Fibroblast of skin of abdomen (primary cell): Measurements from ENCODE around the gene EGR4.
"Not testable (repeated sequence)": the region's sequence is repeated elsewhere in the genome, so short reads cannot be mapped to it uniquely, and the experiment has no call there.

Experiments
- DNase-seq: peaks from one replicate; pipeline ENCODE4 v3.0.0-alpha.2; 2013

The EGR4 gene

DNA sequence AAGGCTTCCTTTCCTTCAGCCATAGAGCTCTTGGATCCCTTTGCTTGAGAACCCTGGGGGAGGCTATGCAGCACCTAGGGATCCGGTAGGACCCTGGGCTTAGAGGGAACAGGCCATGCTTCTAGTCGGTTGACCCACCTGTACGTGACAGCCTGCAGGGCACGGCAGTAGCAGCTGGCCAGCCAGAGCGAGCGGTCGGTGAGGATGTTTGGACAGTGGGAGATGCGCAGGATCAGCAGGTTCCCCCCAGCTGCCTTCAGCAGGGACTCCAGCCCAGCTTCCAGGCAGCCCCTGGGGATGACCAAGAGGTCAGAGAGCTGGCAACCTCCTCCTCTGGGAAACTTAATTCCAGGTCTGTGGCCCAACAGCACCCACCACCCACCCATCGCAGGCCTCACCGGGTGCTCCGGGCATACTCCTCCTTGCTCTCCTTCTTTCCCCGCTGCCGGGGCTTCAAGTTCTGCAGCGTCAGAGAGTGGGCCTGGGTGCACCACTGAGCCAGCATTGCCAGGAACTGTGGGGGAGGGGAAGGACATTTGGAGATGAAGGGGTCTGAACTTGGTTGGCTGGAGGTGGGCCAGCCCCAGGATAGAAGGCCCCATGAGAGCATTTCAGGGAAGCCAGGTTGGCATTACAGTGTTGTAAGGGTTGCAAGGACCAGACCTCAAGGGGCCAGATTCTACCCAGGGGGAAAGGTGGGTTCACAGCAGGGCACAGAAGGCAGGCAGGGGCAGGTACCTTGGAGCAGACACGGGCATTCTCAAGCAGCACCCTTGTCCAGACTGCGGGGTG is 29.6 kb downstream of the EGR4 start:
- DNase-seq = no peak

DNA sequence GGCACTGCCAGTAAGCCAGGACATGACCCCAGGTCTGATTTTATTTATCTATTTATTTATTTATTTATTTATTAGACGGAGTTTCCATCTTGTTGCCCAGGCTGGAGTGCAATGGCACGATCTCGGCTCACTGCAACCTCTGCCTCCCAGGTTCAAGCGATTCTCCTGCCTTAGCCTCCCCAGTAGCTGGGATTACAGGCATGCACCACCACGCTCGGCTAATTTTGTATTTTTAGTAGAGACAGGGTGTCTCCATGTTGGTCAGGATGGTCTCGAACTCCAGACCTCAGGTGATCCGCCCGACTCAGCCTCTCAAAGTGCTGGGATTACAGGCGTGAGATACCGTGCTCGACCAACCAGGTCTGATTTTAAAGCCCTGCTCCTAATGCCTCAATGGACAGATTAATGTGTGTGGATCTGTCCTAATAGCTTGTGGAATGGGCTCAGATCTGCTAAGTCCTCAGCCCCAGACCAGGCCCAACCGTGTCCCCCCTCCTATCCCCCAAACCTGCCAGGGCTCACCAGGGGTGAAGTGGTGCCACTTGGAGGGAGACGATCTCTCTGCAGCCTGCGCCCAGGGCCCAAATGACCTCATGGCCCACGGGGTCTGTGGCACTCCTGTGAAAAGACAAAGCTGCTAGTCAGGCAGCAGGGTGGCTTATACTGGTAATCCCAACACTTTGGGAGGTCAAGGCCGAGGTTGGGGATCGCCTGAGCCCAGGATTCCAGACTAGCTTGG is 30.5 kb downstream of the EGR4 start:
- not testable (repeated sequence) for DNase-seq

DNA sequence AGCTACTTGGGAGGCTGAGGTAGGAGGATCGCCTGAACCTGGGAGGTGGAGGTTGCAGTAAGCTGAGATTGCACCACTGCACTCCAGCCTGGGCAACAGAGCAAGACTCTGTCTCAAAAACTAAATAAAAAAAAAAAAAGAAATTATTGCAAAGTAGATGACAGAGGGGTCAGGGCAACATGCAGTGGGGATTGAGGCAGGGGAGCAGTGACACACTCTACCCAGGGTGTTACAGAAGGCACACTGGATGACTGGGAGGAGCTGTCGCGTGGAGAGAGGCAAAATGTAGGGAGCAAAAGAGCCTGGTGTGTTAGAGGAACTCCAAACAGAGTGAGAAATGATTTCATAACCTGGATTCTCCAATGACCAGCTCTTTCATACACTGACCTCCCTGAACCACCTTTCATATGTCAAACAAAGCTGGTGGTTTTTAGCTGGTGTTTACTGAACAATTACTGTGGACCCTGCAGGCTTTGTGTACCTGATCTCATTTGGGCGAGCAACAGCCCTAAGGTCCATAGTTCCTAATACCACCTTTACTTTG is 31.2 kb downstream of the EGR4 start:
- no peak for DNase-seq

DNA sequence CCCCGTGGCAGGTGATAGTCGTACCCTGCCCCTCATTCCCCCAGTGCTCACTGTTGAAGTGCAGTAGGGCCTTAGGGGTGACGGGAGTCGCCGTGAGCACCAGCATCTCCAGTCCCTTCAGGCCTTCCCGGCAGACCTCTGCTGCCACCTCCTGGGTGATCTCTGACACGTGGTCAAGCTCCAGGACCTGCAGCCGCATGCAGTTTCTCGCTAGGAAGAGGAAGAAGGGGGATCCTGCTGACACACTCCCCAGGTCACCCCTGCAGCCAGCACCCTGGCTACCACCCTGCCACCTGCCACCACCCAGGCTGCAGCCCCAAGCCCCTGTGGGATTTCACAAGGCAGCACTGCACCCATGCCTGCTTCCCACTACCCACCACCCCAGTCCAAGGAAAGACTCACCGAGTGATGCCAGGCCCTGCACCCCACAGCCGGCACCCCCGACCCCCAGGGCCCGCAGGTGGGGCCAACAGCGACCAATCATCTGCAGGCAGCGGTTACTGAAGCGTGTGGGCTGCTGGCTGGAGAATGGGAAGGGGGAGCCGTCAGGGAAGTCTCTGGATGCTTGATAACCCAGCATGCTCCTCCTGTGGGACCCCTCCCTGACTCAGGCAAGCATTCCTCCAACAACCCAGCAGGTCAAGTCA is 32.9 kb downstream of the EGR4 start:
- no peak for DNase-seq

DNA sequence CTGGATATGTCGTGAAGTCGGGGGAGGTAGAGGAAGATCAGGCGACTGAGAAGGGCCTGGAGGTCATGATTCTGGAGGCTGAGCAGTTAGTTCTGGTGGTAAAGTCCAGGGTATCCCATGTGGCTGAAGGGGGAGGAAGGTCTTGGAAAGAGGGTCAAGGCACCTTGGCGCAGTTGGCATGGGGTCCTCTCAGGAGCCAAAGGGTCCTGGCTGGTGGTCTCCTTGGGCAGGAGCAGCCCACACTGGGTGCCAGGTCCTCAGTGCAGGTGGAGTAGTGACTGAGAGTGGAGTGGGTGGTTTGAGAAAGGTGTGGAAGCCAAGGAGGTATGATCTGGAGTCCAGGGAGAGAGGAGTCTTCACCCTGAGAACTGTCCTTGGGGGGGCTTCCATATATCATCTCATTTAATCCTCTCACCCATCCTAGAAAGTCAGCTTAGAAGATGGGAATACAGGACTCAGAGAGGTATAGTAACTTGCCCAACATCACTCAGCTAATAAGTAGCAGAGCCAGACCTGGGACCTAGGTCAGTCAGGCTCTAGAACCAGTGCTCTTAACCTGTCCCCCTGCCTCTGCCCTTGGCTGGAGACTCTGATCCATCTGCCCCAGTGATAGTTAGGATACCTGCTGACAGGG is 33.5 kb downstream of the EGR4 start:
- DNase-seq = no peak

DNA sequence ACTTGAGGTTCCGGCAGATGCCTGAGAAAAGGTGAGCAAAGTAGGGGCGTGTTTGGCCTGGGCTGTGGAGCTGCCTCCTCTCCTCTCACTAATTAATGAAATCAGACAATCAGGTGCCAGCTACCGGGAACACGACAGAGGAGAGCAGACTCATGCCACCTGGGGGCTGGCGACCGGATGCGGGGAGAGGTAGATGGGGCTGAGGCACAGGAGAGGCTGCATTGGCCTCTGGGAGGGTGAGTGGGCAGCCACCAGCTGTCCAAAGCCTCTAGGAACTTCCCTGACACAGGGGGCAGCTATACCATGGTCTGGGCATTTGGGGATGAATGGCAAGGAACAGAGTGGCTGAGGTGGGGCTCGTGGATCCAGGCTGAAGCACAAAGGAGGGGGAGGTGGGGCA is 34.1 kb downstream of the EGR4 start:
- DNase-seq = no peak

DNA sequence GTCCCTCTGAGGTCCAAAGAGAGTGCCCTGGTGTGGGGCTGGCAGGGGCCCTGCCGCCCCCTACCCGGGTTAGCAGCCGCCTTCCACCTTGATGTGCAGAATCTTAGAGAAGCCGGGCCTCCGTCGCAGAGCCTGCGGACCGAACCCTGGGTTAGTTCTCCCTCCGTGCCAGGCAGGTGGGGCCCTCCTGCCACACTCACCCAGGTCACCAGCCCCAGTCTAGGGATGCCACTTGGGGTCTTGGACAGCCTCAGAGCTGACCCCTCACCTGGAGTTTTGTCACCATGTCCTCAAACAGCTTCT is 34.5 kb downstream of the EGR4 start:
- no peak for DNase-seq

DNA sequence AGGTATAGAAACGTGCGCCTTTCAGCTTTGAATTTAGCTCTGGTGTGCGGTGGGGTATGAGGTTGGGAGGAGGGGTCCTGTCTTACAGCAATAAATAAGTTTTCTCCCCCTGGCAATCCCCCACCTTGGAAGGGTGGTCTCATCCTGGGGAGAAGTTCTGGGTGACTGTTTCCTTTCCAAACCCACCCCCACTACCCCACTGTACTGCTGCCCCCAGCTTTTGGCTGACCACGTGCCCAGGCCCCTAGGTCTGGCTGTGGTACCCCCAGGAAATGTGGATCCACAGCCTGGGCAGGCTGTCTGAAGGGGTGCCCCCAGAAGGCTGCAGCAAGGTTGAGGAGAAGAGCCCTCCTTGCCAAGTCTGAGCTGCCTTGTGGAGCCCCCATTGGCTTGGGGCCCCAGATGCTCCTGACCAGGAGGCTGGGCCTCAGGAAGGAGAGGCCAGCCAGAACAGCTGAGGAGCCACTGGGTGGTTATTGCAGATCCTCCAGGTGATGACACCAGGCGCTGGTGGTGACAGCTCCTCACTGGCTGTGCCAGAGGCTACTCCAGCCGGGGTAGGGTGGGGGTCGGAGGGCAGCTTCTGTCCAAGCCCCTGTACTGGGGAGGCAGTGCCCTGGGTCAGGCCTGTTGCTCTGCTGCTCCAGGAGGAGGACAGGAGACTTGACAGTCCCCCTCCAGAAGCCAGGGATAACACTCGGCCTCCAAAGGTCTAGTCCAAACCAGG is 35.0 kb downstream of the EGR4 start:
- DNase-seq = no peak

DNA sequence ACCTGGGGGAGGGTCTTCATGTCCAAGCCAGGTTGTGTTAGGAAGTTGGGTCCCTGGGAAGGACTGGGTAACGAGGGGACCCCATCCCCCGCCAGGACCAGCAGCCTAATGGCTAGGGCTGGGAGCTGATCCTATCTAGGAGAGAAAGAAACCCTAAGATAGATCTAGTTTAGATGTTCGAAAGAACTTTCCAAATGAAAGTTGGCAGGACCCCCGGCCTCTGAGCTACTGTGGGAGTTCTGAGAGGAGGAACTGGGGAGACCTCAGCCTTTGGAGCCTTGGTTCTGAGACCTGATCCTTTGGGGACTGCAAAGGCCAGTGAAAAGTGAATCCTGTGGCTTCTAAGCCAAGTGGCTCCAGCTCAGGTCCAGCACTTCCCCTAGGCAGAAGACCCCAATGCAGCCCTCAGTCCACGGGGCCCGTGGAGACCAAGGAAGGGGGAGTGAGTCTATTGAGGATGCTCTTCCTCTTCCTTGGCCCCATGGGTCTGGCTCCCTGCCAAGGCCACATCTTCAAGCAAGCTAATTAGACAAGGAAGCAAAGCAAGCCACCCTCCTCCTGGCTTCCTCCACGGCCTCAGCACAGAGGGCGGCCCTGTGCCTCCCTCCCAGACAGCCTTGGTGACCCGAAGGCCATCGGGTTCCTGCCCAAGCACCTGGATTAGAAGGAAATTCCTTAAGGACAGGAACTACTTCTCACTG is 35.8 kb downstream of the EGR4 start:
- no peak for DNase-seq

DNA sequence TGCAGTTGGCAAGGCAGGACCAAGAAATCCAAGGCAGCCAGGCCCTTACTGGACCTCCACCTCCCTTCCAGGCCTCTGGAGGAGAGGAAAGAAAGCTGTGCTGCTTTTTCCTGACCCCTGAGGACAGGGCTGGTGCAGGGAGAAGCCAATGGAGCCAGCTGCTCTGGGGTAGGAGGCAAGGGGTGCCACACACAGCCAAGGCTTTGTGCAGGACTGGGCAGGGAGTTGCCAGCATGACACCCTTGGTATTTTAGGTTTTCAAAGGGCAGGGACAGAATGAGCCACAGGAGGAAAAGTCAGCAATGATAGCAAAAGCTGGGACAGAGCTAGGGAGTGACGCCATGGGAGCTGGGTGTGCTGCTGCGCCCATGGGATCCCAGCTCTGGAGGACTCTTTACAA is 36.3 kb downstream of the EGR4 start:
- no peak for DNase-seq

DNA sequence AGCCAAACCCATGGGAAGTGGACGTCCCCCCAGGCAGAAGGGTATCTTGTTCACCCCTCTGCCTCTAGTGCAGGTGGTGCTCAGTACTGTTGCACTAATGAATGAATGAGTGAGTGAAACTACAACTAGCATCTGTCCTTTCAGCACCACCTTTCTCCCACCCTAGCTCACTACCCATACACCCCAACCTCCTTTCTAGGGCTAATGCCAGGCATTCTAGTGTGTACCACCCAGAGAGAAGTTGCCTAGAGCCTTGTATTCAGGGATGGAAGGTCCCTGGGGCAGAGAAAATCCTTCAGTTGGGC is 36.8 kb downstream of the EGR4 start:
- no peak for DNase-seq

DNA sequence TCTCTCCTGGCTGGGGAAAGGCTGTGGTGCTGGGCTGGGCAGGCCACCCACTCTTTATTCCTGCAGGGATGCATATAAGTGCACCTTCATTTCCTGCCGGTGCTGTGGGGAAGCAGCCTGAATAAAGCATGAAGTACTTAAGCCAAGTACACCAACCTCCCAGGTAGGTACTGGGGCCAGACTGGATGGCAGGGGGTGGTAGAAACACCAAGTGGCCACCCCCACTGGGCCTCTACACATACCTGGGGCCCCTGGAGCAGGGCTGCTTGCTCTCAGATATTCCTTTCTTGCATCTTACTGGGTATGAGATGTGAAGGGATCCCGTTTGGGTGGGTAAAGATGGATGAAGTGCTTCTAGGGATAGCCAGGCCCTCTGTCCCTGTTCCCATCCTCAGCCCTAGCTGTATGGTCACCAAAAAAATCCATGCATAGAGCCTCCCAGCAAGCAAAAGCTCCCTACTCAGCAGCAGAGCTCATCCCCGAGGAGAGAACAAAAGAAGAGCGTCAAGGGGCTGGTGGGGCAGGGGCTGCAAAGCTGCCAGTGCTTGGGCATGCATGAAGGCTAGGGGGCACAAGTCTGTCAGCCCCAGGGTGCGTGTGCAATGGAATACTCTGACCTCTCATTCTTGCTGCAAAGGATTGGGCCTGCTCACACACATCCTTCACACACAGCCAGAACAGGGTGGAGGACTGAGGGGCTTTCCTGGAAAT is 37.3 kb downstream of the EGR4 start:
- DNase-seq = no peak

DNA sequence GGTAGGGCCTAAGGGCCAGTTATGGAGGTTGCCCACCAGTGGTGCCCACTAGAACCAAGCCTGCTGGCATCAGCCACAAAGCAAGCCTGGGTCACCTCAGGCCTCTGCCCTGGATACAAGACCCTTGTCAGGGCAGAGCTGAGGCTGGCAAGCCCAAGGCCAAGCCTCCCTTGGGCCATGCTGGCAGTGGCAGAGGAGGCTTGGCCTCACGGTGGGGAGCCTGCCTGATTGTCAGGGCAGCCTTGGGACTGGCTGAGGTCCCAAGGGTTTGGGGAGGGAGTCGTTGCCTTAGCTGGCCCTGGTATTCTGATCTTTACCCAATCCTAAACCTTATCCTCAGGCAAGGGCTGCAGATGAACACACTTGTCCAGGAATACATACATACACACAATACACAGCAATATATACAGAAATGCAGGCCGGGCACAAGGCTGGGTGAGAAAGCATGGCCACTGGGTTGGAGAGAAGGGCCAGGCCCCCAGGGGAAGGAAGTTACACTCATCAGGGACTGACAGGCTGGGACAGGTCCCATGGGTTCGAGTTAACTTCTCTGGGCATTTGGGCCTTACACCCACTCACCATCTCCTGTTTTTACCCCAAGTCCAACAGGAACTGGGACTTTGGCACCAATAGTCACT is 38.2 kb downstream of the EGR4 start:
- no peak for DNase-seq

DNA sequence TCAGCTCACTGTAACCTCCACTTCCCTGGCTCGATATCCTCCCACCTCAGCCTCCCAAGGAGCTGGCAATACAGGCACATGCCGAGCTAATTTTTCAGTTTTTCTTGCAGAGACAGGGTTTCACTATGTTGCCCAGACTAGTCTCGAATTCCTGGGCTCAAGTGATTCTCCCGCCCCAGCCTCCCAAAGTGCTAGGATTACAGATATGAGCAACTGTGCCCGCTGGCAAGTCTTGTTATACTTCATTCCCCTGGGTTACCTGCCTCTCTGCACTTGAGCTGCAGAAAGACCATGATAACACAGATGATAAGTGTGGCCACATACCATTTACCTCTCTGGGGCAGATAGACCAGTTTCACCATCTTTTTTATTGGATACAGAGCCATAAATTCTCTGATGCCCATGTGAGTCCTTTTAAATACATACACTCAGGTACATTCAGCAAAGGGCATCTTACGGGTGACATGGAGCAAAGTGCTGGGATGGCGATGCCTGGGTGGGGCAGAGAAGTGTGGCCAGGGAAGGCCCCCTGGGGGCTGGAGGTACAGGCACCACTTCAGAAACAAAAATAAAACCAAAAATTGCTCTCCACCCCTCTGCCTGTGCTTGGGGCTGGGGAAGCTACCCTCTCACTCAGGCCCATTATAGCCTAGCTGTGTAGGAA is 38.9 kb downstream of the EGR4 start:
- no peak for DNase-seq

DNA sequence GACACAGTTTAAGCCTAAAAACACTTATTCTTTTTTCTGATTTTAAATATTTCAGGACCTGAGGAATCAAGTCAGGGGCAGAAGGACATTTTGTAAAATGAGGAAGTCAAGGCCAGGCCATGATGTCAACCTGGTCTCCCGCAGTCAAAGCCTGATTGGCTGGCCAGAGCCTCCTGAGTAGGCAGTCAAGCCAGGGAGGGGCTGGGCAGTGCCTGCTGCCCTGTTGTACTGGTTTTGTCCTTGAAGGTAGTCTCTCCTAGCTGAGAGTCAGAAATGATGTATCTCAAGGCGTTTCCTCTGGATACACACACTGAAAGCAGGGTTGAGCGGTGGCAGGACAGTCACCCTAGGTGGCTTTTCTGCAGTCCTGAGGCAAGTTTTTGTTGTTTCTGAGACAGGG is 39.4 kb downstream of the EGR4 start:
- DNase-seq = no peak

DNA sequence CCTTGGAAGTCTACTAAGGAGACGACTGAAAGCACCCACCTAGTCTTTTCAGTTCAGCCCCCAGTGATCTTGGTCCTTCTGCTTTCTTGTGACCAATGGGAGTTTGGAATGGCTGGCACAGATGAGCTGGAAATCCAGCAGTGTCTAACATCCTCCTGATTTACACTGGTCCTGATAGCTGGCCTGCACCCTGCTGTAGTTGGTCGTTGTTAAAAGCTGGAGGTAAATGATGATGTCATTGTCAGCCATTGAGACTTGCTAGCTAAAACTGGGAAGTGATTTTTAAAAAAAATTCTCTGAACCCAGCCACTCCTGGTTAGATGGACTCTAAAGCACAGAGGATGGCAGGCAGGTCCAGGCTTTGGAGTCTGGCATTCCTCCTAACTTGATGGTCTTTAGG is 39.9 kb downstream of the EGR4 start:
- no peak for DNase-seq

DNA sequence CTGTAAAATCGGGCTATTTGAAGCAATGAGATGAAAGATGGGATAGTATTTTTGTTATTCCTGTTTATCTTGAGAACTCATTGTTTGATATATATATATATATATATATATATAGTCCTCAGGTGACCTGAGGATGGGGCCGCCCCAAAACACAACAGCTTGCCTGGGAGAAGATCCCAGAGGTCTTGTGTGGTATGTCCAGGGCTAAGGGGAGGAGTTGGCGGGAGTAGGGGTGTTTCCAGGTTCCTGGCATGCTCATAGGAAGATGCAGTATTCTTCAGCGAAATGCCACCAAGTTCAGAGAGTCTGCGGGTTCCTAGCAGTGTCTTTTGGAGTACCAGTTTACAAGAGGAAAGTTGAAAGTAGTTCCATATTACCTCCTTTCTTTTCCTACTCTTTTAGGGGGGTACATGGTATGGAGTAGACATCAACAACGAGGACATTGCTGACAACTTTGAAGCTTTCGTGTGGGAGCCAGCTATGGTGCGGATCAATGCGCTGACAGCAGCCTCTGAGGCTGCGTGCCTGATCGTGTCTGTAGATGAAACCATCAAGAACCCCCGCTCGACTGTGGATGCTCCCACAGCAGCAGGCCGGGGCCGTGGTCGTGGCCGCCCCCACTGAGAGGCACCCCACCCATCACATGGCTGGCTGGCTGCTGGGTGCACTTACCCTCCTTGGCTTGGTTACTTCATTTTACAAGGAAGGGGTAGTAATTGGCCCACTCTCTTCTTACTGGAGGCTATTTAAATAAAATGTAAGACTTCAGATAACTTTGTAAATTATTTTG is 40.9 kb downstream of the EGR4 start:
- DNase-seq = no peak

DNA sequence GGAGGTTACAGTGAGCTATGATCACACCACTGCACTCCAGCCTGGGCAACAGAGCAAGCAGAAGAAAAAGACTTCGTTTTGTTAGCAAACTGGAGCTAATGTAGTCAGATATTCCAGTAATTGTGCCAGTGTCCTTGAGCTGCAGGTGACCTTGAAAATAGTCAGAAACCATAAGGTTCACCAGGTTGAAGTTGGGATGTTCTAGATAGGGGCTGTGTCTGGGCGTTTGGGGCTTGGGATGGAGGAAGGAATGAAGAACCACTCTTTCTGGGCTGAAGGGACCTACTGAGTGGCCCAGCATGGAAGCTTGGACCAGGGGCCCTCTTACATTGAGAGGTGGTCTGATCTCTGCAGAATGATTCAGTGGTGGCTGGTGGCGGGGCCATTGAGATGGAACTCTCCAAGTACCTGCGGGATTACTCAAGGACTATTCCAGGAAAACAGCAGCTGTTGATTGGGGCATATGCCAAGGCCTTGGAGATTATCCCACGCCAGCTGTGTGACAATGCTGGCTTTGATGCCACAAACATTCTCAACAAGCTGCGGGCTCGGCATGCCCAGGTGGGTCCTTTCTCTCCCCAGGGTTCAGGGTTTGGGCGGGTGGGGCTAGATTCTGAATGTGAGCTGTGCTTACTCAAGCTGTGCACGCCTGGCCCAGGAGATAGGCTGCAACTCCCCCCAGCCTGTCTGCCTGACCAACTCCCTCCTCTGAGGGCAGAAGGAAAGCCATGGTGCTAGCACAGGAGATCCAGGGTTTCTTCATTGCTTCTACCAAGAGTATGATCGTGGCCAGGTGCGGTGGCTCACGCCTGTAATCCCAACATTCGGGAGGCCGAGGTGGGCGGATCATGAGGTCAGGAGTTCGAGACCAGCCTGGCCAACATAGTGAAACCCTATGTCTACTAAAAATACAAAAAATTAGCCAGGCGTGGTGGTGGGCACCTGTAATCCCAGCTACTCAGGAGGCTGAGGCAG is 42.2 kb downstream of the EGR4 start:
- no peak for DNase-seq
